GM12874 (cell line): ENCODE measurements around the gene CACNA1E.

Experiments
- CTCF ChIP-seq: IDR thresholded peaks from 2 replicates; pipeline ENCODE4 v1.5.1; 2011; ENCODE audit warnings: low read depth, mild to moderate bottlenecking, control low read depth, low read length, moderate library complexity; ENCODE audit not compliant: insufficient read depth

The CACNA1E gene

GRCh38 chr1:181807251-181807650, 323.9 kb downstream of the CACNA1E start:
- no peak for TF ChIP-seq CTCF

GRCh38 chr1:181809991-181810545, 326.8 kb downstream of the CACNA1E start:
- no peak for TF ChIP-seq CTCF

GRCh38 chr1:181812208-181812607, 328.9 kb downstream of the CACNA1E start:
- TF ChIP-seq CTCF, result no peak

GRCh38 chr1:181813266-181813665, 329.9 kb downstream of the CACNA1E start:
- no peak for TF ChIP-seq CTCF

GRCh38 chr1:181816608-181817007, 333.3 kb downstream of the CACNA1E start:
- TF ChIP-seq CTCF, result no peak

- TF ChIP-seq CTCF, result no peak
These were observed 333.8 kb downstream of the CACNA1E start for GRCh38 chr1:181817091-181817490.

- TF ChIP-seq CTCF, result no peak
These were observed 335.1 kb downstream of the CACNA1E start for GRCh38 chr1:181818459-181818858.
